Prostate gland (tissue), 2 donors: ENCODE results near the gene CCL5.
"Not testable (repeated sequence)": the region's sequence is repeated elsewhere in the genome, so short reads cannot be mapped to it uniquely, and the experiment has no call there.

Experiments
- POLR2A ChIP-seq: fragments of 450-650 bp; IDR thresholded peaks from one replicate; pipeline ENCODE4 v1.6.1; 2016; ENCODE audit warnings: antibody characterized with exemption, mild to moderate bottlenecking
- POLR2AphosphoS5 ChIP-seq: sonication (generic); formaldehyde crosslinking; IDR thresholded peaks from one replicate; pipeline ENCODE4 v1.6.1; 2017; ENCODE audit warnings: antibody characterized with exemption
- TF ChIP-seq, protein P1 (sequence below), 4 experiments: fragments of 200-600 bp in 2 of 4; fragments of 450-650 bp in 2 of 4; sonication (generic) in 2 of 4; IDR thresholded peaks; 1 replicate in 3 of 4; 2 replicates in 1 of 4; pipeline ENCODE4 v1.5.1; 2016 to 2019; ENCODE audit warnings: antibody characterized with exemption in 4 of 4, mild to moderate bottlenecking in 2 of 4, moderate library complexity in 2 of 4

DNA sequence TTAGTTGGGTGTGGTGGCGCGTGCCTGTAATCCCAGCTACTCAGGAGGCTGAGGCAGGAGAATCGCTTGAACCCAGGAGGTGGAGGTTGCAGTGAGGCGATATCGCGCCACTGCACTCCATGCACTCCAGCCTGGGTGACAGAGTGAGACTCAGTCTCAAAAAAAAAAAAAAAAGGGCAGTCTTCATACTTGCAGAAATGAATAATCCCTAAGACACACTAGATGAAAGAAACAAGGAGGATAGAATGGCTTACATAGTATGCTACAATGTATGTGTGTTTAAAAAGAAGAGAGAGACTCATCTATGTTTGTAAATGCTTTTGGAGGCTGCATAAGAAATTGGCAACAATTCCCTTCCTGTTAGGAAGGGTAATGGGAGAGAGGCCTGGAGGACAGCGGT is 17.6 kb upstream of the CCL5 start:
- TF ChIP-seq, protein P1, sequence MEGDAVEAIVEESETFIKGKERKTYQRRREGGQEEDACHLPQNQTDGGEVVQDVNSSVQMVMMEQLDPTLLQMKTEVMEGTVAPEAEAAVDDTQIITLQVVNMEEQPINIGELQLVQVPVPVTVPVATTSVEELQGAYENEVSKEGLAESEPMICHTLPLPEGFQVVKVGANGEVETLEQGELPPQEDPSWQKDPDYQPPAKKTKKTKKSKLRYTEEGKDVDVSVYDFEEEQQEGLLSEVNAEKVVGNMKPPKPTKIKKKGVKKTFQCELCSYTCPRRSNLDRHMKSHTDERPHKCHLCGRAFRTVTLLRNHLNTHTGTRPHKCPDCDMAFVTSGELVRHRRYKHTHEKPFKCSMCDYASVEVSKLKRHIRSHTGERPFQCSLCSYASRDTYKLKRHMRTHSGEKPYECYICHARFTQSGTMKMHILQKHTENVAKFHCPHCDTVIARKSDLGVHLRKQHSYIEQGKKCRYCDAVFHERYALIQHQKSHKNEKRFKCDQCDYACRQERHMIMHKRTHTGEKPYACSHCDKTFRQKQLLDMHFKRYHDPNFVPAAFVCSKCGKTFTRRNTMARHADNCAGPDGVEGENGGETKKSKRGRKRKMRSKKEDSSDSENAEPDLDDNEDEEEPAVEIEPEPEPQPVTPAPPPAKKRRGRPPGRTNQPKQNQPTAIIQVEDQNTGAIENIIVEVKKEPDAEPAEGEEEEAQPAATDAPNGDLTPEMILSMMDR (IDR thresholded peaks at IDR 0.05), result not testable (repeated sequence)
- TF ChIP-seq POLR2A, POLR2AphosphoS5: not testable (repeated sequence)
